Hepatocyte (in vitro differentiated cells): ENCODE results near the gene ELK3. TPM values are rescaled to one million over a fixed set of nuclear protein-coding genes. Genes with fewer than 3 reads are reported as not detected.

Experiments
- DNase-seq: peaks from one replicate; pipeline ENCODE4 v3.0.0-alpha.2; 2016; ENCODE audit warnings: low spot score
- H2AFZ ChIP-seq: fragments of 200-600 bp; sonication (generic); 2 replicates; pipeline ENCODE4 v1.6.0; 2016; ENCODE audit warnings: antibody characterized with exemption, mild to moderate bottlenecking
- H3K27ac ChIP-seq: fragments of 200-600 bp; sonication (generic); 2 replicates; pipeline ENCODE4 v1.5.1; 2016; ENCODE audit warnings: mild to moderate bottlenecking
- H3K27me3 ChIP-seq: fragments of 200-600 bp; sonication (generic); 2 replicates; pipeline ENCODE4 v1.6.1; 2016
- H3K36me3 ChIP-seq: fragments of 200-600 bp; sonication (generic); replicated peaks from 2 replicates; pipeline ENCODE4 v1.5.1; 2016; ENCODE audit warnings: low read depth; ENCODE audit not compliant: insufficient read depth
- H3K4me1 ChIP-seq: fragments of 200-600 bp; sonication (generic); 2 replicates; pipeline ENCODE4 v1.5.1; 2016; ENCODE audit warnings: mild to moderate bottlenecking, moderate library complexity; ENCODE audit not compliant: insufficient read depth
- H3K4me2 ChIP-seq: fragments of 200-600 bp; sonication (generic); 2 replicates; pipeline ENCODE4 v1.6.0; 2016
- H3K4me3 ChIP-seq: fragments of 200-600 bp; sonication (generic); 2 replicates; pipeline ENCODE4 v1.5.1; 2016; ENCODE audit warnings: mild to moderate bottlenecking
- H3K79me2 ChIP-seq: fragments of 200-600 bp; sonication (generic); 2 replicates; pipeline ENCODE4 v1.6.0; 2017; ENCODE audit warnings: mild to moderate bottlenecking
- H3K9me2 ChIP-seq: fragments of 200-600 bp; sonication (generic); replicated peaks from 2 replicates; pipeline ENCODE4 v1.6.0; 2017; ENCODE audit warnings: mild to moderate bottlenecking; ENCODE audit not compliant: insufficient read depth
- H3K9me3 ChIP-seq: fragments of 200-600 bp; sonication (generic); 2 replicates; pipeline ENCODE4 v1.5.1; 2016; ENCODE audit warnings: low read depth, mild to moderate bottlenecking
- H4K20me1 ChIP-seq: fragments of 200-600 bp; sonication (generic); 2 replicates; pipeline ENCODE4 v1.6.0; 2016; ENCODE audit warnings: mild to moderate bottlenecking; ENCODE audit not compliant: insufficient read depth, poor library complexity, severe bottlenecking
- CTCF ChIP-seq: fragments of 200-600 bp; sonication (generic); IDR thresholded peaks from 2 replicates; pipeline ENCODE4 v1.5.1; 2016; ENCODE audit warnings: antibody characterized with exemption, mild to moderate bottlenecking; ENCODE audit not compliant: poor library complexity
- EZH2 ChIP-seq: fragments of 200-600 bp; sonication (generic); IDR thresholded peaks from 2 replicates; pipeline ENCODE4 v1.6.1; 2016; ENCODE audit warnings: antibody characterized with exemption, mild to moderate bottlenecking, borderline replicate concordance
- EZH2phosphoT487 ChIP-seq: fragments of 200-600 bp; sonication (generic); IDR thresholded peaks from one replicate; pipeline ENCODE4 v1.6.1; 2018; ENCODE audit warnings: antibody characterized with exemption, mild to moderate bottlenecking, low read depth, moderate library complexity; ENCODE audit not compliant: unreplicated experiment, severe bottlenecking
- WGBS: methylation state at CpG from one replicate; pipeline ENCODE4 v1.1.6; 2016; ENCODE audit warnings: low lambda C conversion rate; ENCODE audit errors: missing lambda C conversion rate; 5-methylcytosine and 5-hydroxymethylcytosine counted together
- polyA plus RNA-seq: library from polyadenylated mRNA; unstranded; fragments of >200 nt; fragmentation: Nextera tagmentation; extraction: Ambion mirVana; gene quantifications from 2 replicates; pipeline ENCODE4 v1.2.1, GENCODE V29; 2016
- total RNA-seq: library from RNA; depleted of rRNA; stranded (reverse); fragments of >200 nt; gene quantifications from 2 replicates; pipeline ENCODE4 v1.2.3, GENCODE V29; 2014

ELK3 gene
- total and polyA plus RNA-seq, 2 experiments from 2014 or later: 12.1 to 12.9 TPM

- Histone ChIP-seq H3K27ac (no peak overlapping the region), H3K9me2 (no peaks in the 10 kb centered on the region), H4K20me1 (no peaks in the 10 kb centered on the region), H3K36me3 (no peaks in the 10 kb centered on the region), H3K4me3 (no peak overlapping the region), H3K79me2 (no peaks in the 10 kb centered on the region), H3K4me1 (peaks cover 21% of the 10 kb centered on the region), H3K4me2 (no peak overlapping the region), H3K27me3 (no peaks in the 10 kb centered on the region), H2AFZ (no peak overlapping the region), H3K9me3 (no peaks in the 10 kb centered on the region)
- WGBS: 89% methylated on average over 18 of the region's 18 CpGs
- TF ChIP-seq EZH2phosphoT487 (no peak), CTCF (no peak), EZH2 (no peak)
- no peak for DNase-seq
These were observed 42.1 kb downstream of the ELK3 start for GRCh38 chr12:96236221-96236822.

- 80% methylated on average over 7 of the region's 7 CpGs for WGBS
- TF ChIP-seq EZH2phosphoT487 (no peak), EZH2 (no peak), CTCF (no peak)
- Histone ChIP-seq H3K9me2 (no peaks in the 10 kb centered on the region), H3K4me1 (peaks cover 21% of the 10 kb centered on the region), H3K27me3 (no peaks in the 10 kb centered on the region), H3K4me3 (no peak overlapping the region), H3K27ac (no peak overlapping the region), H4K20me1 (no peaks in the 10 kb centered on the region), H3K79me2 (no peaks in the 10 kb centered on the region), H3K9me3 (no peaks in the 10 kb centered on the region), H3K4me2 (no peak overlapping the region), H2AFZ (no peak overlapping the region), H3K36me3 (no peaks in the 10 kb centered on the region)
- no peak for DNase-seq
These were observed 42.9 kb downstream of the ELK3 start for GRCh38 chr12:96237035-96237434.

- H3K4me3 ChIP-seq: no peak overlapping the region
- H3K9me2 ChIP-seq: no peaks in the 10 kb centered on the region
- no peaks in the 10 kb centered on the region for H3K79me2 ChIP-seq
- peaks cover 21% of the 10 kb centered on the region for H3K4me1 ChIP-seq
- no peaks in the 10 kb centered on the region for H4K20me1 ChIP-seq
- WGBS: 90% methylated on average over 9 of the region's 9 CpGs
- DNase-seq: no peak
- TF ChIP-seq EZH2phosphoT487 (no peak), EZH2 (no peak), CTCF (no peak)
- no peak overlapping the region for H2AFZ ChIP-seq
- no peak overlapping the region for H3K4me2 ChIP-seq
- H3K9me3 ChIP-seq: no peaks in the 10 kb centered on the region
- no peak overlapping the region for H3K27ac ChIP-seq
- H3K27me3 ChIP-seq: no peaks in the 10 kb centered on the region
- no peaks in the 10 kb centered on the region for H3K36me3 ChIP-seq
These were observed 43.4 kb downstream of the ELK3 start for GRCh38 chr12:96237465-96238077.
